HFF-Myc (cell line): ENCODE measurements around the gene HSP90AA1.

Source experiments
- DNase-seq: peaks from one replicate; pipeline ENCODE4 v3.0.0-alpha.2; 2011; ENCODE audit warnings: low read depth; ENCODE audit errors: extremely low read depth
- H3K4me3 ChIP-seq: replicated peaks from 2 replicates; pipeline ENCODE4 v1.5.1; 2011; ENCODE audit warnings: low read depth, mild to moderate bottlenecking, control low read depth, low read length
- CTCF ChIP-seq: IDR thresholded peaks from 2 replicates; pipeline ENCODE4 v1.5.1; 2012; ENCODE audit warnings: mild to moderate bottlenecking, low read depth, low read length, control low read depth; ENCODE audit errors: missing control alignments

Gene HSP90AA1

GRCh38 chr14:102037686-102038085 is 49.2 kb downstream of the HSP90AA1 start:
- TF ChIP-seq CTCF, result no peak
- H3K4me3 ChIP-seq, result no peak overlapping the region
- DNase-seq, result no peak

DNA sequence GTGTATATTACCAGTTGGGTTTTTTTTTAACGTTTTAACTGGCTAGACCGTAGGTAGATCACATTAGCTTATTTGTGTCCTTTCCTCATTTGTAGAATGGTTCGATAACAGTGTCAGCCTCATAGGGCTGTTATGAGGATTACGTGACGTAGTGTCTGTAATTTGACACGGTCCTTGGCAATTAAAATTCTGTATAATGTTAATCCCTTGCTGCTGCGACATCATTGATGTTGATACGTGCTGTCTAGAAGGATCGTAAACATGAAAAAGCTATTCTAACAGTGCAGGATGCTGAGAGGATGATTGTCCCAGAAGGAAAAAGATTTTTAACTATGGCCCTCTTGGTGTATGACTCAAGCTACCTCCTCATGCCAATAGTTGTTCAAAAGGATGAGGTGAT is 50.9 kb downstream of the HSP90AA1 start:
- DNase-seq, result no peak
- no peak overlapping the region for H3K4me3 ChIP-seq
- TF ChIP-seq CTCF, result no peak

DNA sequence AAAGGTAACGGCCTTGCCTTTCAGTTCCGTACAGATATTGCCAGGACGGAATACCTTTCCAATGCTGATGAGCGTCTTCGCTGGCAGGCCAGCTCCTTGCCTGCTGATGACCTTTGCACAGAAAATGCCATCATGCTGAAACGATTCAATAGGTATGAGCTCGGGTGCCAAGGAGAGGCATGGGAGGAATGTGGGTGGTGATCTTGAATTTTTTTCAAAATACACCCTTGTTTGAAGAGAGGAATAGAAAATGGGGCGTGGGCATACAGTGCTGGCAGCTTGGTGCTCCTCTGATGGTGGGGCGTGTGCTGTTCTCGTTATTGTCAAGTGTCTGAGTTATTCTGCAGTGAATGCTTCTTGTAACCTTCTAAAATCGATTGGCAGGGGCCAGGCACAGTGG is 52.5 kb downstream of the HSP90AA1 start:
- no peak for DNase-seq
- no peak overlapping the region for H3K4me3 ChIP-seq
- TF ChIP-seq CTCF, result no peak

- DNase-seq, result no peak
- no peak for TF ChIP-seq CTCF
- H3K4me3 ChIP-seq, result no peak overlapping the region
Measured at GRCh38 chr14:102033241-102033640, 53.6 kb downstream of the HSP90AA1 start.
